HG03432 (cell line): ENCODE measurements around the gene PPP2R5C.
A peak's percentile ranks its signal among the peaks of the same experiment; 100 is the strongest.
"Not testable (repeated sequence)": the region's sequence is repeated elsewhere in the genome, so short reads cannot be mapped to it uniquely, and the experiment has no call there.

ENCODE experiments used
- ATAC-seq: cut with Tn5 transposase; IDR thresholded peaks from one replicate; pipeline ENCODE4 v1.9.1; 2021; ENCODE audit warnings: mild to moderate bottlenecking, moderate library complexity; ENCODE audit not compliant: unreplicated experiment

Gene PPP2R5C

GRCh38 chr14:101780390-101780789, 18.9 kb downstream of the PPP2R5C start:
- no peak for ATAC-seq

- no peak for ATAC-seq
These were observed 19.4 kb downstream of the PPP2R5C start for GRCh38 chr14:101780887-101781239.

- no peak for ATAC-seq
These were observed 19.9 kb downstream of the PPP2R5C start for GRCh38 chr14:101781240-101782061.

- no peak for ATAC-seq
These were observed 21.9 kb downstream of the PPP2R5C start for GRCh38 chr14:101783260-101784016.

GRCh38 chr14:101784631-101785030, 23.1 kb downstream of the PPP2R5C start:
- no peak for ATAC-seq

- no peak for ATAC-seq
These were observed 26.6 kb downstream of the PPP2R5C start for GRCh38 chr14:101788016-101788635.

GRCh38 chr14:101789222-101789621, 27.7 kb downstream of the PPP2R5C start:
- ATAC-seq = no peak

GRCh38 chr14:101790232-101790631, 28.7 kb downstream of the PPP2R5C start:
- no peak for ATAC-seq

- ATAC-seq = no peak
These were observed 30.5 kb downstream of the PPP2R5C start for GRCh38 chr14:101791919-101792572.

- no peak for ATAC-seq
These were observed 34.5 kb downstream of the PPP2R5C start for GRCh38 chr14:101796016-101796415.

GRCh38 chr14:101796479-101796878, 35.0 kb downstream of the PPP2R5C start:
- ATAC-seq = no peak

GRCh38 chr14:101797856-101798255, 36.3 kb downstream of the PPP2R5C start:
- ATAC-seq = no peak

GRCh38 chr14:101804373-101804772, 42.9 kb downstream of the PPP2R5C start:
- ATAC-seq = not testable (repeated sequence)

GRCh38 chr14:101806252-101806651, 44.7 kb downstream of the PPP2R5C start:
- not testable (repeated sequence) for ATAC-seq

- no peak for ATAC-seq
These were observed 46.6 kb downstream of the PPP2R5C start for GRCh38 chr14:101808020-101808641.

GRCh38 chr14:101808894-101809670, 47.6 kb downstream of the PPP2R5C start:
- ATAC-seq = no peak

GRCh38 chr14:101809671-101810514, 48.4 kb downstream of the PPP2R5C start:
- ATAC-seq = peak; percentile 87

- no peak for ATAC-seq
These were observed 49.5 kb downstream of the PPP2R5C start for GRCh38 chr14:101810897-101811621.
